ENCODE measurements around the gene TENT5C.

- TF ChIP-seq EZH2phosphoT487 (IDR thresholded peaks at IDR 0.05; ENCODE audit: borderline replicate concordance, low read depth) (no peak), EP300 (IDR thresholded peaks at IDR 0.05; ENCODE audit: borderline replicate concordance in 1 of 2, low read depth in 1 of 2, low read length in 1 of 2) (no peak), TEAD4 (IDR thresholded peaks at IDR 0.05; ENCODE audit: borderline replicate concordance, insufficient read depth) (no peak), CTCF (IDR thresholded peaks at IDR 0.05) (no peak), POLR2AphosphoS5 (IDR thresholded peaks at IDR 0.05; ENCODE audit: low read depth, low read length) (no peak), GABPA (IDR thresholded peaks at IDR 0.05; ENCODE audit: low read depth) (no peak)
These were observed 2.9 kb downstream of the TENT5C start for GRCh38 chr1:117608758-117609157.
